A549 (cell line): ENCODE data around the gene OTUD6A. TPM values are rescaled to one million over a fixed set of nuclear protein-coding genes. Genes with fewer than 3 reads are reported as not detected.

Experiments used
- ATAC-seq, 2 experiments: fragments of 200-7000 bp in 1 of 2; fragments of >200 bp in 1 of 2; cut with Nextera tagmentation in 1 of 2; cut with Tn5 transposase in 1 of 2; 3 replicates each; pipeline versions ENCODE4 v1.8.0 to v1.9.1; 2018 to 2020; ENCODE audit warnings: mild to moderate bottlenecking in 1 of 2, moderate library complexity in 1 of 2
- CTCF ChIA-PET: fragments of 300-600 bp; sonication (Branson Sonifier 250); formaldehyde crosslinking; extraction: SDS; loops from one replicate; lab custom pipeline; 2021; ENCODE audit warnings: antibody characterized with exemption, inconsistent platforms; lab: Yijun Ruan, JAX
- POLR2A ChIA-PET: fragments of 350-600 bp; formaldehyde crosslinking; extraction: SDS; loops from one replicate; lab custom pipeline; 2021; ENCODE audit warnings: antibody characterized with exemption, inconsistent platforms; lab: Yijun Ruan, JAX
- DNase-seq, 2 experiments: peaks; one replicate each; pipeline versions ENCODE4 v3.0.0 to v3.0.0-alpha.2; 2011 to 2016; ENCODE audit warnings: low read depth in 1 of 2, low spot score in 1 of 2
- FAIRE-seq: peaks from 2 replicates; lab custom pipeline; 2011; peaks lifted over from hg19 to GRCh38; lab: Jason Lieb, UNC
- H3K27ac ChIP-seq, 2 experiments: fragments of >200 bp; sonication (Bioruptor Twin); formaldehyde crosslinking; 3 replicates each; pipeline ENCODE4 v1.5.1; 2016 to 2017
- H3K4me1 ChIP-seq: fragments of >200 bp; sonication (Bioruptor Twin); formaldehyde crosslinking; 3 replicates; pipeline ENCODE4 v1.6.1; 2016
- H3K4me2 ChIP-seq: fragments of >200 bp; sonication (Bioruptor Twin); formaldehyde crosslinking; 3 replicates; pipeline ENCODE4 v1.6.1; 2016
- H3K4me3 ChIP-seq: fragments of >200 bp; sonication (Bioruptor Twin); formaldehyde crosslinking; 3 replicates; pipeline ENCODE4 v1.5.1; 2016
- H3K9me3 ChIP-seq: fragments of >200 bp; sonication (Bioruptor Twin); formaldehyde crosslinking; 3 replicates; pipeline ENCODE4 v1.6.1; 2016
- BHLHE40 ChIP-seq: IDR thresholded peaks from 2 replicates; pipeline ENCODE4 v1.6.1; 2012; ENCODE audit warnings: low read depth, low read length, inconsistent platforms
- CBX8 ChIP-seq: fragments of 200-600 bp; sonication (generic); IDR thresholded peaks from 2 replicates; pipeline ENCODE4 v1.6.1; 2016
- CEBPB ChIP-seq, 2 experiments: fragments of >200 bp in 1 of 2; sonication (Bioruptor Twin) in 1 of 2; formaldehyde crosslinking in 1 of 2; IDR thresholded peaks; 2 replicates each; pipeline ENCODE4 v1.6.1; 2012 to 2016
- FOSB ChIP-seq: fragments of 250-450 bp; sonication (Bioruptor Pico); IDR thresholded peaks from 2 replicates; pipeline ENCODE4 v1.5.0; 2020; ENCODE audit warnings: mild to moderate bottlenecking, moderate library complexity
- FOXS1 ChIP-seq: fragments of 250-450 bp; sonication (Bioruptor Pico); IDR thresholded peaks from 2 replicates; pipeline ENCODE4 v1.5.0; 2020; ENCODE audit warnings: mild to moderate bottlenecking, moderate library complexity
- HDAC2 ChIP-seq: fragments of 200-600 bp; sonication (generic); IDR thresholded peaks from 2 replicates; pipeline ENCODE4 v1.6.1; 2016
- HEYL ChIP-seq: fragments of 250-450 bp; sonication (Bioruptor Pico); IDR thresholded peaks from 2 replicates; pipeline ENCODE4 v1.8.0; 2021; ENCODE audit warnings: mild to moderate bottlenecking, moderate library complexity
- MAFK ChIP-seq: fragments of 450-650 bp; IDR thresholded peaks from 2 replicates; pipeline ENCODE4 v1.6.1; 2014; ENCODE audit not compliant: partially characterized antibody
- MYC ChIP-seq: IDR thresholded peaks from 2 replicates; pipeline ENCODE4 v1.6.1; 2012; ENCODE audit warnings: mild to moderate bottlenecking, inconsistent platforms, low read length, improper control_type of control experiment, borderline replicate concordance
- RAD21 ChIP-seq, 2 experiments: fragments of >200 bp in 1 of 2; sonication (Bioruptor Twin) in 1 of 2; formaldehyde crosslinking in 1 of 2; IDR thresholded peaks in 1 of 2; conservative IDR thresholded peaks in 1 of 2; 2 replicates in 1 of 2; 3 replicates in 1 of 2; pipeline ENCODE4 v1.6.1; 2012 to 2018; ENCODE audit warnings: inconsistent platforms in 1 of 2
- SMC3 ChIP-seq: fragments of >200 bp; sonication (Bioruptor Twin); formaldehyde crosslinking; IDR thresholded peaks from 3 replicates; pipeline ENCODE4 v1.6.1; 2018; ENCODE audit warnings: inconsistent platforms
- TP53 ChIP-seq: fragments of 250-450 bp; sonication (Bioruptor Pico); IDR thresholded peaks from 2 replicates; pipeline ENCODE4 v1.5.0; 2021; ENCODE audit warnings: mild to moderate bottlenecking, moderate library complexity
- ZC3H11A ChIP-seq: fragments of 450-650 bp; IDR thresholded peaks from 2 replicates; pipeline ENCODE4 v1.6.1; 2014; ENCODE audit warnings: antibody characterized with exemption, mild to moderate bottlenecking
- ZFP36 ChIP-seq: fragments of 450-650 bp; IDR thresholded peaks from 2 replicates; pipeline ENCODE4 v1.6.1; 2014; ENCODE audit warnings: borderline replicate concordance; ENCODE audit not compliant: partially characterized antibody
- WGBS: methylation state at CpG from one replicate; pipeline ENCODE4 v1.1.6; 2017; ENCODE audit errors: missing lambda C conversion rate; 5-methylcytosine and 5-hydroxymethylcytosine counted together
- polyA plus RNA-seq, 4 experiments: library from polyadenylated mRNA; depleted of rRNA in 3 of 4; stranded (reverse); fragments of >200 nt; fragmentation: RNase III in 1 of 4; extraction: RNeasy Plus Mini Kit Qiagen cat#74134 plus additional on column Dnase treatment in 1 of 4; gene quantifications; 2 replicates in 3 of 4; 3 replicates in 1 of 4; pipeline ENCODE4 v1.2.3, GENCODE V29; 2011 to 2017
- TF ChIP-seq, protein P1 (sequence below): fragments of >200 bp; sonication (Bioruptor Twin); formaldehyde crosslinking; IDR thresholded peaks from 3 replicates; pipeline ENCODE4 v1.5.1; 2016
- TF ChIP-seq, protein P2 (sequence below): fragments of 150-350 bp; IDR thresholded peaks from 2 replicates; pipeline ENCODE4 v1.6.1; 2014; ENCODE audit warnings: low read depth, mild to moderate bottlenecking, low read length
- TF ChIP-seq, protein P3 (sequence below): fragments of >200 bp; sonication (Bioruptor Twin); formaldehyde crosslinking; IDR thresholded peaks from 3 replicates; pipeline ENCODE4 v1.6.1; 2016
- TF ChIP-seq, protein P4 (sequence below): fragments of 250-450 bp; sonication (Bioruptor Pico); IDR thresholded peaks from 2 replicates; pipeline ENCODE4 v1.5.0; 2021; ENCODE audit warnings: mild to moderate bottlenecking, moderate library complexity, borderline replicate concordance

Gene OTUD6A
- polyA plus RNA-seq, 2 of the 4 experiments (the other 2 are of a cell fraction): not detected

DNA sequence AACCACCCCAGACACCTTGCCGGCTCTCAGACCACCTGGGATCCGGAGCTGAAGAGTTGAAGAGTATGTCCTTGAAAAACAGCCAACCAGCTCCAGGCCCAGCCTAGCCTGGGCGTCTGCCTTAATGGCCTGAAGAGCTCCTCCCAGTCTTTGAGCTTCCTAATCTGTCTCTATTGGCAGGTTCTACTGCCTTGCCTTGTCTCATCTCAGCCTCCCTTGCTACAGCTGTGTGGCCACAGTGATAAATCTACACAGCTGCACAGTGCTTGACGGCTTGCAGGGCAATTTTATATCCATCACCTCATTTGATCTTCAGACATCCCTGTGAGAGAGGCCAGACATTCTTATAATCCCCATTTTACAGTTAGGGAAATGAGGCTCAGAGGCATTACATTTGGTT lies 32.4 kb upstream of the OTUD6A start:
- Histone ChIP-seq H3K4me1 (no peaks in the 10 kb centered on the region), H3K4me3 (no peak overlapping the region), H3K4me2 (no peak overlapping the region), H3K9me3 (no peaks in the 10 kb centered on the region), H3K27ac (no peak overlapping the region)
- POLR2A ChIA-PET: interaction anchor here (1.4 kb wide), 1 partner anchor 103 kb away, joined by 4 read pairs; the partner anchor contains the start of gene IGBP1
- ATAC-seq: no peak
- TF ChIP-seq CEBPB (IDR thresholded peaks at IDR 0.05) (no peak), HEYL (CRISPR knock-in tag) (no peak), MYC (no peak)
- TF ChIP-seq, protein P1, sequence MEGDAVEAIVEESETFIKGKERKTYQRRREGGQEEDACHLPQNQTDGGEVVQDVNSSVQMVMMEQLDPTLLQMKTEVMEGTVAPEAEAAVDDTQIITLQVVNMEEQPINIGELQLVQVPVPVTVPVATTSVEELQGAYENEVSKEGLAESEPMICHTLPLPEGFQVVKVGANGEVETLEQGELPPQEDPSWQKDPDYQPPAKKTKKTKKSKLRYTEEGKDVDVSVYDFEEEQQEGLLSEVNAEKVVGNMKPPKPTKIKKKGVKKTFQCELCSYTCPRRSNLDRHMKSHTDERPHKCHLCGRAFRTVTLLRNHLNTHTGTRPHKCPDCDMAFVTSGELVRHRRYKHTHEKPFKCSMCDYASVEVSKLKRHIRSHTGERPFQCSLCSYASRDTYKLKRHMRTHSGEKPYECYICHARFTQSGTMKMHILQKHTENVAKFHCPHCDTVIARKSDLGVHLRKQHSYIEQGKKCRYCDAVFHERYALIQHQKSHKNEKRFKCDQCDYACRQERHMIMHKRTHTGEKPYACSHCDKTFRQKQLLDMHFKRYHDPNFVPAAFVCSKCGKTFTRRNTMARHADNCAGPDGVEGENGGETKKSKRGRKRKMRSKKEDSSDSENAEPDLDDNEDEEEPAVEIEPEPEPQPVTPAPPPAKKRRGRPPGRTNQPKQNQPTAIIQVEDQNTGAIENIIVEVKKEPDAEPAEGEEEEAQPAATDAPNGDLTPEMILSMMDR: no peak
- no peak for FAIRE-seq
- no peak for DNase-seq
- 52% methylated on average over 4 of the region's 4 CpGs for WGBS
- CTCF ChIA-PET: interaction anchor here (0.6 to 6.5 kb wide), 17 partner anchors 9 to 537 kb away, joined by 3 to 49 read pairs (median 5); no protein-coding TSS in a partner anchor

- Histone ChIP-seq H3K4me1 (no peaks in the 10 kb centered on the region), H3K27ac (no peak overlapping the region), H3K4me2 (no peak overlapping the region), H3K9me3 (no peaks in the 10 kb centered on the region), H3K4me3 (no peak overlapping the region)
- ATAC-seq (peak; percentile 77 to 89), FAIRE-seq (peak; percentile 95), DNase-seq (peak; percentile 51 to 61)
- CTCF ChIA-PET: interaction anchor here (0.6 to 6.5 kb wide), 25 partner anchors 9 to 538 kb away, joined by 3 to 49 read pairs (median 4); no protein-coding TSS in a partner anchor
- TF ChIP-seq HDAC2 (no peak), RAD21 (conservative IDR thresholded peaks at IDR 0.05 in 1 of 2, IDR thresholded peaks at IDR 0.05 in 1 of 2) (peak; percentile 63 to 65), SMC3 (peak; percentile 64; the same call in 2 of the 3 replicates)
- 4% methylated on average over 4 of the region's 4 CpGs for WGBS
- POLR2A ChIA-PET: interaction anchor here (1.4 kb wide), 1 partner anchor 103 kb away, joined by 4 read pairs; the partner anchor contains the start of gene IGBP1
Observed at GRCh38 chrX:70030301-70030767, 31.9 kb upstream of the OTUD6A start.

GRCh38 chrX:70032792-70033191 lies 29.5 kb upstream of the OTUD6A start:
- WGBS: 8% methylated on average over 2 of the region's 2 CpGs
- H3K27ac ChIP-seq: no peak overlapping the region
- POLR2A ChIA-PET: no interaction called here
- ATAC-seq (no peak), FAIRE-seq (no peak), DNase-seq (no peak)
- no peaks in the 10 kb centered on the region for H3K4me1 ChIP-seq
- CTCF ChIA-PET: interaction anchor here (0.7 to 6.5 kb wide), 10 partner anchors 8 to 603 kb away, joined by 3 to 49 read pairs (median 3); no protein-coding TSS in a partner anchor
- H3K9me3 ChIP-seq: no peaks in the 10 kb centered on the region
- no peak for TF ChIP-seq BHLHE40
- no peak for TF ChIP-seq FOXS1
- H3K4me3 ChIP-seq: no peak overlapping the region
- H3K4me2 ChIP-seq: no peak overlapping the region

GRCh38 chrX:70033348-70034051 lies 28.8 kb upstream of the OTUD6A start:
- Histone ChIP-seq H3K4me2 (no peak overlapping the region), H3K4me1 (no peaks in the 10 kb centered on the region), H3K4me3 (no peak overlapping the region), H3K27ac (no peak overlapping the region), H3K9me3 (no peaks in the 10 kb centered on the region)
- WGBS: 48% methylated on average over 8 of the region's 10 CpGs
- TF ChIP-seq, protein P2, sequence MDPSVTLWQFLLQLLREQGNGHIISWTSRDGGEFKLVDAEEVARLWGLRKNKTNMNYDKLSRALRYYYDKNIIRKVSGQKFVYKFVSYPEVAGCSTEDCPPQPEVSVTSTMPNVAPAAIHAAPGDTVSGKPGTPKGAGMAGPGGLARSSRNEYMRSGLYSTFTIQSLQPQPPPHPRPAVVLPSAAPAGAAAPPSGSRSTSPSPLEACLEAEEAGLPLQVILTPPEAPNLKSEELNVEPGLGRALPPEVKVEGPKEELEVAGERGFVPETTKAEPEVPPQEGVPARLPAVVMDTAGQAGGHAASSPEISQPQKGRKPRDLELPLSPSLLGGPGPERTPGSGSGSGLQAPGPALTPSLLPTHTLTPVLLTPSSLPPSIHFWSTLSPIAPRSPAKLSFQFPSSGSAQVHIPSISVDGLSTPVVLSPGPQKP: no peak
- TF ChIP-seq, protein P1: peak; percentile 36
- TF ChIP-seq FOSB (CRISPR knock-in tag) (no peak), MAFK (no peak), FOXS1 (no peak), ZFP36 (no peak), RAD21 (conservative IDR thresholded peaks at IDR 0.05 in 1 of 2, IDR thresholded peaks at IDR 0.05 in 1 of 2) (peak; percentile 47 to 64; a peak in 4 of 5 replicates), MYC (no peak), SMC3 (peak; percentile 33; the same call in 2 of the 3 replicates), CBX8 (no peak), ZC3H11A (no peak), TP53 (CRISPR knock-in tag) (no peak)
- TF ChIP-seq, protein P3, sequence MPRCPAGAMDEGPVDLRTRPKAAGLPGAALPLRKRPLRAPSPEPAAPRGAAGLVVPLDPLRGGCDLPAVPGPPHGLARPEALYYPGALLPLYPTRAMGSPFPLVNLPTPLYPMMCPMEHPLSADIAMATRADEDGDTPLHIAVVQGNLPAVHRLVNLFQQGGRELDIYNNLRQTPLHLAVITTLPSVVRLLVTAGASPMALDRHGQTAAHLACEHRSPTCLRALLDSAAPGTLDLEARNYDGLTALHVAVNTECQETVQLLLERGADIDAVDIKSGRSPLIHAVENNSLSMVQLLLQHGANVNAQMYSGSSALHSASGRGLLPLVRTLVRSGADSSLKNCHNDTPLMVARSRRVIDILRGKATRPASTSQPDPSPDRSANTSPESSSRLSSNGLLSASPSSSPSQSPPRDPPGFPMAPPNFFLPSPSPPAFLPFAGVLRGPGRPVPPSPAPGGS: no peak
- TF ChIP-seq, protein P4, sequence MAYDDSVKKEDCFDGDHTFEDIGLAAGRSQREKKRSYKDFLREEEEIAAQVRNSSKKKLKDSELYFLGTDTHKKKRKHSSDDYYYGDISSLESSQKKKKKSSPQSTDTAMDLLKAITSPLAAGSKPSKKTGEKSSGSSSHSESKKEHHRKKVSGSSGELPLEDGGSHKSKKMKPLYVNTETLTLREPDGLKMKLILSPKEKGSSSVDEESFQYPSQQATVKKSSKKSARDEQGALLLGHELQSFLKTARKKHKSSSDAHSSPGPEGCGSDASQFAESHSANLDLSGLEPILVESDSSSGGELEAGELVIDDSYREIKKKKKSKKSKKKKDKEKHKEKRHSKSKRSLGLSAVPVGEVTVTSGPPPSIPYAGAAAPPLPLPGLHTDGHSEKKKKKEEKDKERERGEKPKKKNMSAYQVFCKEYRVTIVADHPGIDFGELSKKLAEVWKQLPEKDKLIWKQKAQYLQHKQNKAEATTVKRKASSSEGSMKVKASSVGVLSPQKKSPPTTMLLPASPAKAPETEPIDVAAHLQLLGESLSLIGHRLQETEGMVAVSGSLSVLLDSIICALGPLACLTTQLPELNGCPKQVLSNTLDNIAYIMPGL (CRISPR knock-in tag): no peak
- ChIA-PET POLR2A (no interaction called here), CTCF (interaction anchor here (0.8 to 6.5 kb wide), 10 partner anchors 8 to 604 kb away, joined by 3 to 49 read pairs (median 3); partner anchors contain the start of gene IGBP1)
- FAIRE-seq (no peak), ATAC-seq (peak in 1 of 2 experiments; percentile 81; a peak in 4 of 6 replicates), DNase-seq (peak; percentile 17 to 40)
